SH-SY5Y (cell line): ENCODE measurements around the gene UBA7.

Experiments used
- GATA2 ChIP-seq: IDR thresholded peaks from 2 replicates; pipeline ENCODE4 v1.6.1; 2011; ENCODE audit warnings: mild to moderate bottlenecking, low read depth, low read length
- GATA3 ChIP-seq: IDR thresholded peaks from 2 replicates; pipeline ENCODE4 v1.6.1; 2011; ENCODE audit warnings: low read depth, mild to moderate bottlenecking, low read length, moderate library complexity

- TF ChIP-seq GATA2 (no peak), GATA3 (no peak)
Measured at GRCh38 chr3:49806850-49807249, 6.9 kb downstream of the UBA7 start.
